Measurements from ENCODE around the gene MEF2A. TPM values are rescaled to one million over a fixed set of nuclear protein-coding genes. Genes with fewer than 3 reads are reported as not detected.
"Not testable (repeated sequence)": the region's sequence is repeated elsewhere in the genome, so short reads cannot be mapped to it uniquely, and the experiment has no call there.

The MEF2A gene
- total RNA-seq, result 10 to 100 TPM; 24.5 to 27.0 TPM

DNA sequence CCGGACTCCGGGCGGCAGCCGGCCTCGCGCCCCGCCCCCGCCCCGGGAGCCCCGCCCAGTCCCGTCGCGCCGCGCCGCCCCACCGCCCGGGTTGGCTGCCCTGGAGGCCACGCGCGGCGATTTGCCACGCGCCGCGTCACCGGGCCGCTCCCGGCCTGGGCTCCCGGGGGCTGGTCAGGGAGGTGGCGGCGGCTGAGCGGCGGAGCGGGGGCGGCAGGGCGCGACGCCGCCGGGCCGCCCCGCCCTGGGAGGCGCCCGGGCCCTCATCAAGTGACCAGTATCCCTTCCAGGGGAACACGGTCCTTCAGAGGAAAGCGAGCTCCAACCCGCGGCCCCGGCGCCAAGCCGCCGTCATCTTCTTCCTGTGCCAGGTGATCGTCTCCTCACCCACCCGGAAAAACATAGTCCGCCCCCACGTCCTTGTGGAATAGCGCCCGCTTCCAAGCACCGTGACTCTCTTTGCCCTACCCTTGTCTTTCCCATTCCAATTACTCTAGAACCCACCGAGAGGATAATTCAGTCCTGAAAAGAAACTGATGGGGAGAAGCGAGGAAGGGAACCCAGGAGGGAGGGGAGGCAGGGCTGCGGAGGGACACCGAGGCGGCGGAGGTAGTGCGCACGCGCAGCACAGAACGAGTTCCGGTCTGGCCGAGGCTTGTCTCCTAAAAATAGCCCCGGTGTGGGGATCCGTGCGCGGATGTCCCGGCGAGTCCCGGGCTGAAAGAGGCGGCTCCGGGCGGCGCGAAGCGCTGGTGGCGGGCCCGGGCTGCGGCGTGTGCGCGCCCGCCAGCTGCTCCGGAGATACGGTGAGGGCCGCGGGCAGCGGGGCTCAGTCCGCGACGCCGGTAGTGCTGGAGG is at the start of gene MEF2A:
TSS of gene MEF2A (plus strand) at position 686 of the 858 bp plus-strand sequence. CDS start 67,136 bp downstream, outside the sequence.
- H3K27me3 Mint-ChIP-seq, result peaks cover 15% of the 10 kb centered on the region
- no peaks in the 10 kb centered on the region for H3K9me3 Mint-ChIP-seq
- POLR2A ChIA-PET, result interaction anchor here (0.6 kb wide), 1 partner anchor 156 kb away, joined by 3 read pairs; no protein-coding TSS in a partner anchor
- CTCF ChIA-PET, result interaction anchor here (1.4 to 2.3 kb wide), 3 partner anchors 9 to 139 kb away, joined by 3 to 8 read pairs (median 7); no protein-coding TSS in a partner anchor
- H3K4me1 Mint-ChIP-seq, result peaks cover 38% of the 10 kb centered on the region
- H3K4me3 Mint-ChIP-seq, result peak within 1 kb of the TSS; percentile 96
- H3K27ac Mint-ChIP-seq, result peak within 1 kb of the TSS; percentile 97
- DNase-seq, result peak; percentile 92
- H3K36me3 Mint-ChIP-seq (ENCODE audit: low read depth), result peaks cover 5% of the 10 kb centered on the region

DNA sequence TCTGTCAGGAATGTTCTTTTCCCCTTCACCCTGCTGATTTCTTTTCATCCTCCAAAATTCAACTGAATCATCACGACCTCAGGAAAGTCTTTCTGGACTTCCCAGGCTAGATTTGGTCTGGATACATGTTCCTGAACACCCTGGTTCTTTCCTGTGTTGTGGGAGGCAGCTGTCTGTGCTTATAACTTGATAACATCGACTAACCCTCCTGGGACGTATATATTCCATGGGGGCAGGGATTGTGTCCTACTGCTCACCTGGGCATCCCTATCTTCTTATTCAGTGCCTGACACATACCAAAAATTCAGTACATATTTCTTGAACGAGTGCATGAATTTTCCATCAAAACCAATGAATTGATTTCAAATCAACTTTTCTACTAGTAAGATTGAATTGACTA is 47.6 kb upstream of the MEF2A start:
- no peak for DNase-seq
- no peak overlapping the region for H3K27ac Mint-ChIP-seq
- H3K4me1 Mint-ChIP-seq, result no peaks in the 10 kb centered on the region
- H3K4me3 Mint-ChIP-seq, result no peak overlapping the region
- CTCF ChIA-PET, result no interaction called here
- no peaks in the 10 kb centered on the region for H3K27me3 Mint-ChIP-seq
- POLR2A ChIA-PET, result no interaction called here
- no peaks in the 10 kb centered on the region for H3K9me3 Mint-ChIP-seq
- no peaks in the 10 kb centered on the region for H3K36me3 Mint-ChIP-seq (ENCODE audit: low read depth)

DNA sequence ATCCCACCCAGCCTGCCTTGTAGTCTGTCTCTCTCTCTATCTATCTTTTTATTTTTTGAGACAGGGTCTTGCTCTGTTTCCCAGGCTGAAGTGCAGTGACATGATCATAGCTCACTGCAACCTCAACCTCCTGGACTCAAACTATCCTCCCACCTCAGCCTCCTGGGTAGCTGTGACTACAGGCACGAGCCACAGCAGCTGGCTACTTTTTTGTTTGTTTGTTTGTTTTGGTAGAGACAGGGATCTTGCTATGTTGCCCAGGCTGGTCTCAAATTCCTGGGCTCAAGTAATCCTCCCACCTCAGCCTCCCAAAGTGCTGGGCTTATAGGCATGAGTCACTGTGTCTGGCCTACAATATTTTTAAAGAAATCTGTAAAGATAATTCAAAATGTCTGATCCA is 46.4 kb upstream of the MEF2A start:
- H3K4me1 Mint-ChIP-seq, POLR2A ChIA-PET, H3K27me3 Mint-ChIP-seq: not testable (repeated sequence)

DNA sequence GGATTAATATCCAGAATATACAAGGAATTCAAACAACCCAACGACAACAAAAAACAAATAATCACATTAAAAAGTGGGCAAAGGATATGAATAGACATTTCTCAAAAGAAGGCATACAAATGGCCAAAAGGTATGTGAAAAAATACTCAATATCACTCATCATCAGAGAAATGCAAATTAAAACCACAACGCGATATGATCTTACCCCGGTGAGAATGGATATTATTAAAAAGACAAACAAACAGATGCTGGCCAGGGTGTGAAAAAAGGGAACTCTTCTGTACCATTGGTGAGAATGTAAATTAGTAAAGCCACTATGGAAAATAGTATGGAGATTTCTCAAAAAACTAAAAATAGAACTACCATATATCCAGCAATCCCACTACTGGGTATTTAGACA is 43.5 kb upstream of the MEF2A start:
- DNase-seq, result no peak
- Mint-ChIP-seq H3K27me3 (no peaks in the 10 kb centered on the region), H3K27ac (no peak overlapping the region), H3K36me3 (ENCODE audit: low read depth) (no peaks in the 10 kb centered on the region), H3K4me3 (no peak overlapping the region), H3K9me3 (peaks cover 8% of the 10 kb centered on the region), H3K4me1 (peaks cover 8% of the 10 kb centered on the region)
- ChIA-PET POLR2A (no interaction called here), CTCF (no interaction called here)

More for the DNA sequence above, 46.4 kb upstream of the MEF2A start:
- H3K9me3 Mint-ChIP-seq; DNase-seq; H3K27ac Mint-ChIP-seq; H3K4me3 Mint-ChIP-seq; H3K36me3 Mint-ChIP-seq (ENCODE audit: low read depth): not testable (repeated sequence)
- CTCF ChIA-PET, result interaction anchor here (1.0 kb wide), 1 partner anchor 41 kb away, joined by 3 read pairs; no protein-coding TSS in a partner anchor

DNA sequence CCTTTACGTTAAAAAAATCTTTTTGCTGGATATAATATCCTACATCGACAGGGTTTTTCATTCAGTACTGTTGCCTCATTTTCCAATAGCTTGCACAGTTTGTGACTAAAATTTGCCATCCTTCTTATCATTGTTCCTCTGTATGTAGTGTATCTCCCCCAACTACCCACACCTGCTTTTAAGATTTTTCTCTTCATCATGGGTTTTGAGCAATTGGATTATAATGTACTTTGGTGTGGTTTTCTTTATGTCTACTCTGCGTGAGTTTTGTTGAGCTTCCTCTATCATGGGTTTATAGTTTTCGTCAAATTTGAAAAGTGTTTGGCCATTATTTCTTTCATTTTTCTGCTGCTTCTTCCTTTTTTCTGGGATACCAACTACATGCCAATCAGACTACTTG is 39.6 kb upstream of the MEF2A start:
- POLR2A ChIA-PET, result no interaction called here

DNA sequence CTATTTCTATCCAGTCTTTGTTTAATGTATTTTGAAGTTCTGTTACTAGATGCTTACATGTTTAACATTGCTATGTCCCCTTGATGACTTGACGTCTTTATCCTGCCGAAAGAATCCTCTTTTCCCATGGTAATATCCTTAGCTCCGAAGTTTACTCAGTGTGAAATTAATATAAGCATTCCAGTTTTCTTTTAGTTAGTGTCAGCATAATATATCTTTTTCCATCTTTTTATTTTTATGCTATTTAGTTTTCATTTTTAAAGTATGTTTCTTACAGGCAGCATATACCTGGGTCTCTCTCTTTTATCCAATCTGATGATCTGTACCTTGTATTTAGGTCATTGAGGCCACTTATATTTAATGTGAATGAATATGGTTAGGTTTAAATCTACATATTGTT is 39.1 kb upstream of the MEF2A start:
- ChIA-PET POLR2A (no interaction called here), CTCF (no interaction called here)
- Mint-ChIP-seq H3K36me3 (ENCODE audit: low read depth) (no peaks in the 10 kb centered on the region), H3K9me3 (peaks cover 16% of the 10 kb centered on the region), H3K27ac (no peak overlapping the region), H3K4me1 (peaks cover 8% of the 10 kb centered on the region), H3K27me3 (no peaks in the 10 kb centered on the region), H3K4me3 (no peak overlapping the region)
- no peak for DNase-seq

More for the DNA sequence above, 39.6 kb upstream of the MEF2A start:
- H3K27ac Mint-ChIP-seq, result no peak overlapping the region
- DNase-seq, result no peak
- no peaks in the 10 kb centered on the region for H3K36me3 Mint-ChIP-seq (ENCODE audit: low read depth)
- CTCF ChIA-PET, result no interaction called here
- H3K4me3 Mint-ChIP-seq, result no peak overlapping the region
- H3K4me1 Mint-ChIP-seq, result peaks cover 8% of the 10 kb centered on the region
- H3K9me3 Mint-ChIP-seq, result peaks cover 16% of the 10 kb centered on the region
- H3K27me3 Mint-ChIP-seq, result no peaks in the 10 kb centered on the region

DNA sequence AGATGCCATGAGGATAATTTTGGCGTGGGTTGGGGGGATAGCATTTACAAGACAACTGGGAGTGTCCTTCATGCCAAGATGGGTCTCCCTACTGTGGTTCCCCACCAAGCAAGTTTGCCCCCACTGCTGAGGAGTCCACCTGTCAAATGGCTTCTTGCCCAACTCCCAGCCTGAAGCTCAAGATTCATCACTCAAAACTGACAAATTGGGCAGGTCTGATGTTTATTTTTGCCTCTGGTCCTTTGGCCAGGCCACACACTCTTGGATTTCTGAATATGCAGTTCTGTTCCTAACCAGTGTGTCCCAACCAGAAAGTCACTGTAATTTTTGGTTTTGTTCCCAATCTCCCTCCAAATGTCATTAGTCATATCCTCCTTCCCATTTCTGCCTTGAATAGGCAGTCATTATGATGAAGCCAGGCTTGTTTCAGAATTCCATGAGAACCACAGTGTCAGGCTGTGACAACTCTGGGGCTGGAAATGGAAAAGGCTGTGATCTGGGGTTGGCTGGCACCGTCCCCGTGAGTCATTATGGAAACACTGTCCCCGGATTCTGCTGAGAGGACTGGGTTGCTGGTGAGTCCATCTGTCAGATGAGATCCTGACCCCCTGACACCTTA is 29.3 kb upstream of the MEF2A start:
- Mint-ChIP-seq H3K4me1 (no peaks in the 10 kb centered on the region), H3K9me3 (peaks cover 4% of the 10 kb centered on the region), H3K27ac (no peak overlapping the region), H3K4me3 (no peak overlapping the region), H3K36me3 (ENCODE audit: low read depth) (no peaks in the 10 kb centered on the region), H3K27me3 (no peaks in the 10 kb centered on the region)
- ChIA-PET POLR2A (no interaction called here), CTCF (no interaction called here)
- no peak for DNase-seq

DNA sequence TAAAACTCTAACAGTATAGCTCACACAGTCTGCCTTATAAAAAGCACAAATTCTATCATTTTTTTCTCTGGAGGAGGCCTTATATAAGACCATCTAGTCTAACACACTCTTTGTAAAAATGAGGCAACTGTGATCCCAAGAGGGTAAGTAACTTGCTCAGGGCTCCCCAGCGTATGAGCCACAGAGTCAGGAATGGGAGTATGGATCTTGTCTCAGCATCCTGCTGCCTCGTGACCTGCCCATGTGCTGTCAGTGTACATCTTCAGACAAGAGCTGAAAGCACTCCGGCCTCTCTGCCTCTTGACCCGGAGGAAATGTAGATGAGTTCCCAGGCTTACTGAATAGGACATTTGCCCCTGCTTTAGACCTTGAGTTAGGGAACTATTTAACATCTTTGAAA is 28.4 kb upstream of the MEF2A start:
- Mint-ChIP-seq H3K27ac (no peak overlapping the region), H3K9me3 (peaks cover 2% of the 10 kb centered on the region), H3K27me3 (no peaks in the 10 kb centered on the region), H3K4me1 (no peaks in the 10 kb centered on the region), H3K4me3 (no peak overlapping the region), H3K36me3 (ENCODE audit: low read depth) (no peaks in the 10 kb centered on the region)
- POLR2A ChIA-PET, result no interaction called here
- CTCF ChIA-PET, result no interaction called here
- no peak for DNase-seq

DNA sequence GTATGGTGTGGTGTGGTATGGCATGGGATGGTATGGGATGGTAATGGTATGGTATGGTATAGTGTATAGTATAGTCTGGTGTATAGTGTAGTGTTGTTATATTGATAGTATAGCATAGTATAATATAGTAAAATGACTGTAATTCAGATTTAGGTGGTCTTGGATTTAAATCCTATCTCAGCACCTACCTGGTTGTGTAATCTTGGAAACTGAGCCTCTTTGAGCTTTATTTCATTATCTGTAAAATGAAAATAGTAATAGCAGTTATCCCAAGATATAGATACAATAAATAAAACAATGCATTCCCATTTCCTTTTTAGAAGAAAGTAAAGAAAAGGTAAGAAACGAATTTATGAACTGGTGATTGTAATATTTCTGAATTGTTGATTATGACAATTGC is 27.5 kb upstream of the MEF2A start:
- ChIA-PET POLR2A (no interaction called here), CTCF (interaction anchor here (1.6 kb wide), 1 partner anchor 169 kb away, joined by 3 read pairs; no protein-coding TSS in a partner anchor)
- no peak overlapping the region for H3K4me3 Mint-ChIP-seq

DNA sequence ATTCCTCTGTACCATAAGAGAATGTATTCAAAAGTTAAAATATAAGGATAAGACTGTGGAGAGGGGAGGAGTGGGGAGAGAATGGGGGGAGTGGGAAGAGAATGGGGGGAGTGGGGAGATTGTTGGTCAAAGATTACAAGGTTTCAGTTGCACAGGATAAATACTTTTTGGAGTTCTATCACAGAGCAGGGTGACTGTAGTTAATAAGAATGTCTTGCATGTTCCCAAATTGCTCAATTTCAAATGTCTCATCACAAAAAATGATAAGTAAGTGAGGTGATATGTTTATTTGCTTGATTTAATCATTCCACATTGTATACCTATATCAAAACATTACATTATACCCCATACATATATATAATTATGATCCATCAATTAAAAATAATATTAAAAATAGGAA is 23.0 kb upstream of the MEF2A start:
- Mint-ChIP-seq H3K27ac (no peak overlapping the region), H3K4me3 (no peak overlapping the region), H3K4me1 (no peaks in the 10 kb centered on the region), H3K27me3 (no peaks in the 10 kb centered on the region), H3K9me3 (no peaks in the 10 kb centered on the region), H3K36me3 (ENCODE audit: low read depth) (no peaks in the 10 kb centered on the region)
- ChIA-PET CTCF (no interaction called here), POLR2A (no interaction called here)
- no peak for DNase-seq

More for the DNA sequence above, 27.5 kb upstream of the MEF2A start:
- H3K36me3 Mint-ChIP-seq (ENCODE audit: low read depth), result no peaks in the 10 kb centered on the region
- H3K27me3 Mint-ChIP-seq, result no peaks in the 10 kb centered on the region
- no peaks in the 10 kb centered on the region for H3K4me1 Mint-ChIP-seq
- H3K9me3 Mint-ChIP-seq, result no peaks in the 10 kb centered on the region
- H3K27ac Mint-ChIP-seq, result no peak overlapping the region
- no peak for DNase-seq

DNA sequence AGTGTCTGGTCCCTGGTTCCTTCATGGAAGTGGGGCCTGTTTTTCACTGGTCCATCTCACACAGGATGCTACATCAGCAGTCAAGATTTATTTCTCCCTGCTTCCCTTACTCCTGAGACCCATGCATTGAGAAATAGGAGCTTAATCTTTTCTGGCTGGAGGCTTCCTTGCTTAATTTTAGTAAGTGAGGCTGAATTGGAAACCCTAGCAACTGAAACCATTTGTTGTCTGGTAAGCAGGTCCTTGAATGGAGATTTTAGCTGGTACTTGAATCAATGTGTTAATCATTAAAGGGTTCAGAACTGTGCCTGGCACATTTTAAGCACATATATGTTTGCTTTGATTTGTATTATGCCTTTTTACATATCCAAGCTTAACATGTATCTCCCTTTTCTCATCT is 20.2 kb upstream of the MEF2A start:
- H3K4me3 Mint-ChIP-seq, result no peak overlapping the region
- no peak for DNase-seq
- POLR2A ChIA-PET, result interaction anchor here (0.6 kb wide), 1 partner anchor 124 kb away, joined by 4 read pairs; no protein-coding TSS in a partner anchor
- no peaks in the 10 kb centered on the region for H3K27me3 Mint-ChIP-seq
- H3K9me3 Mint-ChIP-seq, result no peaks in the 10 kb centered on the region
- CTCF ChIA-PET, result interaction anchor here (0.7 kb wide), 1 partner anchor 189 kb away, joined by 3 read pairs; no protein-coding TSS in a partner anchor
- H3K4me1 Mint-ChIP-seq, result peaks cover 2% of the 10 kb centered on the region
- no peak overlapping the region for H3K27ac Mint-ChIP-seq
- H3K36me3 Mint-ChIP-seq (ENCODE audit: low read depth), result no peaks in the 10 kb centered on the region

DNA sequence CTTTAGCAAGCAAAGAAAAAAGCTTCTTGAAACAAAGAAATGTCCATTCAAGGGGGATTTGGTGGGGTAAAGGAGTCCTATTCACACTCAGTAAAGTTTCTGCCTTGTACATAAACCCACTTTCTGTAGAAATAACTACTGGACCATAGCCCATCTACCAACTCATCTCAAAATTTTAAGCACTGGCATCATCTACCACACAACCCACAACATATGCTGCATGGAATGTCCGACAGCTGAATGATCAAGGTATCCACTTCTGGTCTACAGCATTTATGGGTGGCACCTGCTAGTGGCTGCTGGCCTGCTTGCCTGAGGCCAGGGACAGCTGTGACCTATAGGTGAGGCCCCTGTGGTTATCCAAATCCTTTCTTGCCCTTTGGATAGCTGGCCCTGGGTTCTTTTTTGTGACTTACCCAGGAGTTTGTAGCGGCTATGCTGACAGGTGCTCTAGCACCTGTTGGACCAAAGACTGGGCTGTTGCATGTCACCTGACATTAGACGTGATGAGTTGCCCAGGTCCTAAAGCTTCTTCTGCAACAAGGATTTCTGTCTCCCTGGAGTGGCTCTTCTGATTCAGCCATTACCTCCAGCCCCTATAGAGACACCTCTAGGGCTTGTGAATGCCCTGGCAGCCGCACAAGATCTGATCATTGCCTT is 19.2 kb upstream of the MEF2A start:
- Mint-ChIP-seq H3K4me3 (no peak overlapping the region), H3K4me1 (peaks cover 2% of the 10 kb centered on the region), H3K9me3 (no peaks in the 10 kb centered on the region), H3K27ac (no peak overlapping the region), H3K27me3 (no peaks in the 10 kb centered on the region), H3K36me3 (ENCODE audit: low read depth) (no peaks in the 10 kb centered on the region)
- CTCF ChIA-PET, result interaction anchor here (0.6 to 1.6 kb wide), 4 partner anchors 15 to 242 kb away, joined by 3 to 5 read pairs (median 3); no protein-coding TSS in a partner anchor
- no peak for DNase-seq
- POLR2A ChIA-PET, result no interaction called here

DNA sequence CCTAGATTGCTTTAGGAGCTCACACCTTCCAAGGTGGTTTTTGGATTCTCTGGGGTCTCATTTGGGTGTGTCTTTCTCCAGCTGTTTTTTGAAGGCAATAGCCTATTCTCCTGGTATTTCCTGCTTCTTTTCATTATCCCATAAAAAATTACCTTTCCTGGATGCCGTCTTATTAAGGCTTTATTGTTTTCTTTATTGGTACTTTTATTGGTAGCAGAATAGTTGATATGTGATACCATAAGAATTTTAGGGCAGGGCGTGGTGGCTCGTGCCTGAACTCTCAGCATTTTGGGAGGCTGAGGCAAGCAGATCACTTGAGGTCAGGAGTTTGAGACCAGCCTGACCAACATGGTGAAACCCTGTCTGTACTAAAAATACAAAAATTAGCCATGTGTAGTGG is 18.3 kb upstream of the MEF2A start:
- no peaks in the 10 kb centered on the region for H3K9me3 Mint-ChIP-seq
- H3K4me1 Mint-ChIP-seq, result peaks cover 2% of the 10 kb centered on the region
- ChIA-PET POLR2A (no interaction called here), CTCF (interaction anchor here (1.4 to 1.6 kb wide), 2 partner anchors 14 to 43 kb away, joined by 3 to 5 read pairs; no protein-coding TSS in a partner anchor)
- no peaks in the 10 kb centered on the region for H3K36me3 Mint-ChIP-seq (ENCODE audit: low read depth)
- DNase-seq, result no peak
- no peak overlapping the region for H3K4me3 Mint-ChIP-seq
- H3K27me3 Mint-ChIP-seq, result no peaks in the 10 kb centered on the region
- no peak overlapping the region for H3K27ac Mint-ChIP-seq
